Gastroesophageal sphincter (tissue), 3 donors: ENCODE data around the gene AASS.

Source experiments
- EP300 ChIP-seq: sonication (generic); formaldehyde crosslinking; IDR thresholded peaks from one replicate; pipeline ENCODE4 v1.6.1; 2017; ENCODE audit warnings: antibody characterized with exemption, mild to moderate bottlenecking
- POLR2A ChIP-seq, 2 donors: fragments of 450-650 bp; IDR thresholded peaks; one replicate each; pipeline ENCODE4 v1.6.1; 2017; ENCODE audit warnings: antibody characterized with exemption in 2 of 2, mild to moderate bottlenecking in 2 of 2, moderate library complexity in 1 of 2
- POLR2AphosphoS5 ChIP-seq: sonication (generic); formaldehyde crosslinking; IDR thresholded peaks from one replicate; pipeline ENCODE4 v1.6.1; 2017; ENCODE audit warnings: antibody characterized with exemption
- TF ChIP-seq, protein P1 (sequence below), 4 experiments: fragments of 200-600 bp in 2 of 4; fragments of 450-650 bp in 2 of 4; sonication (generic) in 1 of 4; IDR thresholded peaks; one replicate each; pipeline ENCODE4 v1.5.1; 2017 to 2019; ENCODE audit warnings: antibody characterized with exemption in 4 of 4, mild to moderate bottlenecking in 2 of 4, moderate library complexity in 2 of 4

DNA sequence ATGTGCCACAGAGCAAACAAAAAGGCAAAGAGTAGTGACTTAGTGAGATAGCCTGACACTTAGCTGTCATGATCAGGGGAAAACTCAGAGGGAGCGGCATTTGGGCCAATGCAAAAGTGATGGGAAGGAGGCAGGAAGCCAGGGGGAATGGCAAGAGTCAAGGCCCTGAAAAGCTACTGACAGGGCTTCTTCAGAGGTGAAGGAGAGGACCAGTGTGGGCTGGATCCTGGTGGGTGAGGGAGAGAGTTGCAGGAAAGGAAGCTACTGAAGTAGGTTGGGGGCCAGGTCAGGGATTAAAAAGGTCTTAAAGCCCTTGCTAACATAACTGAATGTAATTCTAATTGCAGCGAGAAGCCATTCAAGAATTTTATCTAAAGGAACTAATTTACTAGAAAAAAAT is 117.0 kb downstream of the AASS start:
- TF ChIP-seq POLR2A (IDR thresholded peaks at IDR 0.05) (no peak), POLR2AphosphoS5 (no peak), EP300 (no peak)
- TF ChIP-seq, protein P1, sequence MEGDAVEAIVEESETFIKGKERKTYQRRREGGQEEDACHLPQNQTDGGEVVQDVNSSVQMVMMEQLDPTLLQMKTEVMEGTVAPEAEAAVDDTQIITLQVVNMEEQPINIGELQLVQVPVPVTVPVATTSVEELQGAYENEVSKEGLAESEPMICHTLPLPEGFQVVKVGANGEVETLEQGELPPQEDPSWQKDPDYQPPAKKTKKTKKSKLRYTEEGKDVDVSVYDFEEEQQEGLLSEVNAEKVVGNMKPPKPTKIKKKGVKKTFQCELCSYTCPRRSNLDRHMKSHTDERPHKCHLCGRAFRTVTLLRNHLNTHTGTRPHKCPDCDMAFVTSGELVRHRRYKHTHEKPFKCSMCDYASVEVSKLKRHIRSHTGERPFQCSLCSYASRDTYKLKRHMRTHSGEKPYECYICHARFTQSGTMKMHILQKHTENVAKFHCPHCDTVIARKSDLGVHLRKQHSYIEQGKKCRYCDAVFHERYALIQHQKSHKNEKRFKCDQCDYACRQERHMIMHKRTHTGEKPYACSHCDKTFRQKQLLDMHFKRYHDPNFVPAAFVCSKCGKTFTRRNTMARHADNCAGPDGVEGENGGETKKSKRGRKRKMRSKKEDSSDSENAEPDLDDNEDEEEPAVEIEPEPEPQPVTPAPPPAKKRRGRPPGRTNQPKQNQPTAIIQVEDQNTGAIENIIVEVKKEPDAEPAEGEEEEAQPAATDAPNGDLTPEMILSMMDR (IDR thresholded peaks at IDR 0.05): no peak
